Endodermal cell (in vitro differentiated cells): ENCODE results near the gene ATF7. TPM values are rescaled to one million over a fixed set of nuclear protein-coding genes. Genes with fewer than 3 reads are reported as not detected.

Experiments
- DNase-seq: peaks from one replicate; pipeline ENCODE4 v3.0.0-alpha.2; 2017
- H3K27ac ChIP-seq: 2 replicates; pipeline ENCODE4 v1.5.1; 2013; ENCODE audit warnings: mild to moderate bottlenecking, low read depth, low read length, moderate library complexity
- H3K27me3 ChIP-seq: 2 replicates; pipeline ENCODE4 v1.6.1; 2013; ENCODE audit warnings: mild to moderate bottlenecking, low read length, moderate library complexity; ENCODE audit not compliant: insufficient read depth, control insufficient read depth, poor library complexity, severe bottlenecking
- H3K36me3 ChIP-seq: 2 replicates; pipeline ENCODE4 v1.7.0; 2013; ENCODE audit warnings: mild to moderate bottlenecking, low read length, moderate library complexity; ENCODE audit not compliant: control insufficient read depth, insufficient read depth
- H3K4me1 ChIP-seq: one replicate; pipeline ENCODE4 v1.7.0; 2013; ENCODE audit warnings: low read length; ENCODE audit not compliant: control insufficient read depth, insufficient read depth
- H3K4me3 ChIP-seq: 2 replicates; pipeline ENCODE4 v1.5.1; 2013; ENCODE audit warnings: mild to moderate bottlenecking, low read length, moderate library complexity
- H3K9ac ChIP-seq: 2 replicates; pipeline ENCODE4 v1.6.1; 2013; ENCODE audit warnings: mild to moderate bottlenecking, low read length, moderate library complexity; ENCODE audit not compliant: poor library complexity, severe bottlenecking; ENCODE audit errors: extremely low read depth
- H3K9me3 ChIP-seq: 2 replicates; pipeline ENCODE4 v1.6.1; 2013; ENCODE audit warnings: mild to moderate bottlenecking, low read length, moderate library complexity; ENCODE audit not compliant: control insufficient read depth
- H3K27ac Mint-ChIP-seq: 2 replicates; pipeline ENCODE4 v1.8.0; 2020; ENCODE audit warnings: mixed read lengths
- H3K27me3 Mint-ChIP-seq: 2 replicates; pipeline ENCODE4 v1.8.0; 2021; ENCODE audit warnings: mild to moderate bottlenecking, mixed read lengths; ENCODE audit not compliant: insufficient read depth
- H3K36me3 Mint-ChIP-seq: 2 replicates; pipeline ENCODE4 v1.8.0; 2020; ENCODE audit warnings: low read depth, mixed read lengths
- H3K4me1 Mint-ChIP-seq: 2 replicates; pipeline ENCODE4 v1.8.0; 2020; ENCODE audit warnings: mixed read lengths
- H3K4me3 Mint-ChIP-seq: 2 replicates; pipeline ENCODE4 v1.8.0; 2020; ENCODE audit warnings: mild to moderate bottlenecking, moderate library complexity, mixed read lengths
- H3K9me3 Mint-ChIP-seq: 2 replicates; pipeline ENCODE4 v1.8.0; 2020; ENCODE audit warnings: mild to moderate bottlenecking, mixed read lengths
- CTCF ChIP-seq: fragments of 200-600 bp; sonication (generic); conservative IDR thresholded peaks from 2 replicates; pipeline ENCODE4 v1.5.0; 2021; ENCODE audit warnings: antibody characterized with exemption, mild to moderate bottlenecking
- WGBS, 2 experiments: methylation state at CpG; one replicate each; pipeline versions ENCODE4 v1.1.5 to v1.1.7; 2013; ENCODE audit warnings: missing lambda C conversion rate in 2 of 2, mixed read lengths in 1 of 2; ENCODE audit not compliant: insufficient coverage in 1 of 2, insufficient read length in 1 of 2; 5-methylcytosine and 5-hydroxymethylcytosine counted together
- total RNA-seq, 2 donors: library from RNA; stranded (reverse); fragmentation: NEBNext Ultra II Directional in 1 of 2; extraction: Animal tissue kit (Norgen Biotek cat#: 25700) in 1 of 2; gene quantifications; 2 replicates in 1 of 2; 3 replicates in 1 of 2; pipeline ENCODE4 v1.2.1, GENCODE V29; 2021

Gene ATF7
- total RNA-seq, 2 donors from 2014 or later: 29.0 to 36.6 TPM

GRCh38 chr12:53560912-53561589 is 65.1 kb downstream of the ATF7 start:
- Mint-ChIP-seq H3K4me3 (no peak overlapping the region), H3K36me3 (no peaks in the 10 kb centered on the region), H3K4me1 (no peaks in the 10 kb centered on the region), H3K9me3 (no peaks in the 10 kb centered on the region), H3K27me3 (no peaks in the 10 kb centered on the region), H3K27ac (no peak overlapping the region)
- Histone ChIP-seq H3K9ac (no peak overlapping the region), H3K4me3 (no peak overlapping the region), H3K36me3 (no peaks in the 10 kb centered on the region), H3K9me3 (no peaks in the 10 kb centered on the region), H3K4me1 (no peaks in the 10 kb centered on the region), H3K27ac (no peak overlapping the region), H3K27me3 (no peaks in the 10 kb centered on the region)
- 86% methylated on average over 2 of the region's 2 CpGs; no CpG with 5 or more reads in 1 of the 2 experiments for WGBS, 2 experiments
- DNase-seq: no peak
- TF ChIP-seq CTCF: no peak

GRCh38 chr12:53560351-53560750 is 65.8 kb downstream of the ATF7 start:
- TF ChIP-seq CTCF: no peak
- no peak overlapping the region for H3K27ac Mint-ChIP-seq
- H3K36me3 Mint-ChIP-seq: no peaks in the 10 kb centered on the region
- Histone ChIP-seq H3K27me3 (no peaks in the 10 kb centered on the region), H3K9me3 (no peaks in the 10 kb centered on the region), H3K36me3 (no peaks in the 10 kb centered on the region), H3K9ac (no peak overlapping the region), H3K4me3 (no peak overlapping the region), H3K27ac (no peak overlapping the region), H3K4me1 (no peaks in the 10 kb centered on the region)
- 86 to 91% methylated on average over 5 to 6 of the region's 6 CpGs for WGBS, 2 experiments
- H3K27me3 Mint-ChIP-seq: no peaks in the 10 kb centered on the region
- H3K4me1 Mint-ChIP-seq: no peaks in the 10 kb centered on the region
- H3K4me3 Mint-ChIP-seq: no peak overlapping the region
- no peaks in the 10 kb centered on the region for H3K9me3 Mint-ChIP-seq
- no peak for DNase-seq

GRCh38 chr12:53558631-53559030 is 67.6 kb downstream of the ATF7 start:
- H3K4me1 ChIP-seq: no peaks in the 10 kb centered on the region
- no peaks in the 10 kb centered on the region for H3K4me1 Mint-ChIP-seq
- no peaks in the 10 kb centered on the region for H3K9me3 Mint-ChIP-seq
- H3K36me3 Mint-ChIP-seq: no peaks in the 10 kb centered on the region
- no peak overlapping the region for H3K27ac Mint-ChIP-seq
- no peak overlapping the region for H3K9ac ChIP-seq
- H3K9me3 ChIP-seq: no peaks in the 10 kb centered on the region
- no peak overlapping the region for H3K4me3 ChIP-seq
- no peaks in the 10 kb centered on the region for H3K27me3 Mint-ChIP-seq
- no peaks in the 10 kb centered on the region for H3K27me3 ChIP-seq
- WGBS, 2 experiments: 100% methylated on average over 1 of the region's 1 CpG; no CpG with 5 or more reads in 1 of the 2 experiments
- TF ChIP-seq CTCF: no peak
- no peak for DNase-seq
- no peak overlapping the region for H3K27ac ChIP-seq
- H3K4me3 Mint-ChIP-seq: no peak overlapping the region
- H3K36me3 ChIP-seq: no peaks in the 10 kb centered on the region
